GM19468 (cell line): ENCODE measurements around the gene ADK.
"Not testable (repeated sequence)": the region's sequence is repeated elsewhere in the genome, so short reads cannot be mapped to it uniquely, and the experiment has no call there.

Experiments used
- ATAC-seq: cut with Tn5 transposase; IDR thresholded peaks from one replicate; pipeline ENCODE4 v1.9.1; 2021; ENCODE audit warnings: mild to moderate bottlenecking, moderate library complexity, moderate number of reproducible peaks; ENCODE audit not compliant: unreplicated experiment; ENCODE audit errors: extremely low read depth

Gene ADK

DNA sequence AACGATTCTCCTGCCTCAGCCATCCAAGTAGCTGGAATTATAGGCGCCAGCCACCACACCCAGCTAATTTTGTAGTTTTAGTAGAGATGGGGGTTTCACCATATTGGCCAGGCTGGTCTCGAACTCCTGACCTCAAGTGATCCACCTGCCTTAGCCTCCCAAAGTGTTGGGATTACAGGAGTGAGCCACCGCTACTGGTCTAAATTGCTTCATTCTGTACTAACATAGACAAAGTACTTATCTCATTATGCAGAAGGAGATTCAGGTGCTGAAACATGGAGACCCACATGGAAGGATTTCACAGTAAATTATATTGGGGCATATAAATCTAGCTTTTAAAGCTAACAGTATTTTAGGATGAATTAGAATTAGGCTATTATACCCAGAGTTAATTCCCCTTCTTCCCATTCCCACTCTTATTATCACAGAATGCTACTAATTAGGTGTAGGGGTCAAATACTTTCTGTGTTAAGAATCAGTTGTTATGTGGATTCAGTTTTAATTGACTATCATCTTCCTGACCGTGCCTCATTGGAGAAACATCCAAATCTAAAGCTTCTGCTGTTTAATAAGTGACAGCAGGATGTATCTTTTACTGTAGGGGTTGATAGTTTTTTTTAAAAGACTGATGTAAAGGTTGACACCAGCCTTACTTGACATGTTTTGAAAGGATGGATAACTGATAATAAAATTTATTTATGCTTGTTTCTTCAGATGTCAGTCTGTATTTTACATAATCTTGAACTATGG, 27.2 kb downstream of the ADK start:
- no peak for ATAC-seq

DNA sequence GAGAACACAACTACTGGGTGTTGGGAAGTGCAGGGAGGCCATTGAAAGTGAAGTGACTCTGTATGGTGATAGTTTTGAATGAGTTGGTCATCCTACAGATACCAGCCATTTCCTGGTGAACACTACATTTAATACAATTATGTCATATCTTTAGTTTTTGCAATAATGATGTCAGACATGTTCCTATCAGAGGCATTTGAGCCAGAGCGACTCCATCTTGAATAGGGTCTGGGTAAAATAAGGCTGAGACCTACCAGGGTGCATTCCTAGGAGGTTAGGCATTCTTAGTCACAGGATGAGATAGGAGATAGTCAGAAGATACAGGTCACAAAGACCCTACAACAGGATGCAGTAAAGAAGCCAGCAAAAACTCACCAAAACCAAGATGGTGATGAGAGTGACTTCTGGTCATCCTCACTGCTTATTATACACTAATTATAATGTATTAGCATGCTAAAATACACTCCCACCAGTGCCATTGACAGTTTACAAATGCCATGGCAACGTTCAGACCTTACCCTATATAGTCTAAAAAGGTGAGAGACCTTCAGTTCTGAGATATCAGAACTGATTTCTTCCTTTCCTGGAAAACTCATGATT, 28.2 kb downstream of the ADK start:
- ATAC-seq = no peak

DNA sequence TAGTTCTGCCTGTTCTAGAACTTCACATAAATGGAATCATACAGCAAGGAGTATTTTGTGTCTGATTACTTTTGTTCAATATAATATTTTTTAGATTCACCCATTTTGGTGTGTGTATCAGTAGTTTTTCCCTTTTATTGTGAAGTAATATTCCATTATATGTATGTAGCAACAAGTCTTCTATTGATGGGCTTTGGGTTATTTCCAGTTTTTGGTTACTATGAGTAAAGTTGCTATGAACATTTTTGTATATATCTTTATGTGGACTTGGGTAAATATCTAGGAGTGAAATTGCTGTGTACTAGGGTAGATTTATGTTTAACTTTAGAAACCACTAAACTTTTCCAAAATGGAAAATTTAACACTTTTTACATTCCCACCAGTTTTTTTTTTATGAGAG, 35.7 kb downstream of the ADK start:
- ATAC-seq = no peak

DNA sequence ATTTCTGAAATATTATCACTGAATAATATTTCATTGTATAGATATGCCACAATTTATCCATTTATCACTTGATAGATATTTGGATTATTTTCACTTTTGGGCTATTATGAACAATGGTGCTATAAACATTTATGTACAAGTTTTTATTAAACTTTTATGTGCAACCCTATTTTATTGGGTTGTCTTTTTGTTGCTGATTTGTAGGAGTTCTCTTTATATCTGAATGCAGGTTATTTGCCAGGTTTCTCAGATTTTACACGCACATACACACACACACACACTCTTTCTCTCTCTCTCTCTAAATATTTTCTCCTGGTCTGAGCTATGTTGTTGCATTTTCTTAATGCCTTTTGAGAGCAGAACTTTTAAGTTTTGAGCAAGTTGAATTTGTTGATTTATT, 36.2 kb downstream of the ADK start:
- ATAC-seq = no peak

DNA sequence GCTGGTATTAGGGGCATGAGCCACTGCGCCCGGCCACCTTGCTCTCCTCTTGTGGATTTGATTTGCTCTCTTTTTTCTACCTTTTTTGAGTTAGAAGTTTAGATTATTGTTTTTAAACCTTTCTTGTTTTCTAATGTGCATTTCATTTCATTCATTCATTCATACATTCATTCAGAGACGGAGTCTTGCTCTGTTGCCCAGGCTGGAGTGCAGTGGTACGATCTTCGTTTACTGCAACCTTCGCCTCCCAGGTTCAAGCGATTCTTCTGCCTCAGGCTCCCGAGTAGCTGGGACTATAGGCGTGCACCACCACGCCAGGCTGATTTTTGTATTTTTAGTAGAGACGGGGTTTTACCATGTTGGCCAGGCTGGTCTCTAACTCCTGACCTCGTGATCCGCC, 37.6 kb downstream of the ADK start:
- ATAC-seq = not testable (repeated sequence)

DNA sequence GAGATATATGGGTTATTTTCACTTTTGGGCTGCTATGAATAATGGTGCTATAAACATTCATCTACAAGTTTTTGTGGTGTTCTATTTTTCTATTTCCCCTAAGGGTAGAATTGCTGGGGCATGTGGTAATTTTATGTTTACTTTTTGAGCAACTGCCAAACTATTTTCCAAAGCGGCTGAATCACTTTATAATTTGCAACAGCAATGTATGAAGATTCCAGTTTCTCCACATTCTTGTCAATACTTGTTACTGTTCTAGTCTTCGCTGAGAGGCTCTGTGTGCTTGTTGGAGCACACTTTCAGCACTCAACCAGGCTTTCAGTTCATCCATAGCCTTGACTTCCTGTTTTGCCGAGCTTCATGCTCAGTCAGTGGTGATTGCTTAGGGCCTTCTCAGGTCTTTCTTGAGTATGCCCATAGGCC, 39.0 kb downstream of the ADK start:
- ATAC-seq = peak; percentile 75

DNA sequence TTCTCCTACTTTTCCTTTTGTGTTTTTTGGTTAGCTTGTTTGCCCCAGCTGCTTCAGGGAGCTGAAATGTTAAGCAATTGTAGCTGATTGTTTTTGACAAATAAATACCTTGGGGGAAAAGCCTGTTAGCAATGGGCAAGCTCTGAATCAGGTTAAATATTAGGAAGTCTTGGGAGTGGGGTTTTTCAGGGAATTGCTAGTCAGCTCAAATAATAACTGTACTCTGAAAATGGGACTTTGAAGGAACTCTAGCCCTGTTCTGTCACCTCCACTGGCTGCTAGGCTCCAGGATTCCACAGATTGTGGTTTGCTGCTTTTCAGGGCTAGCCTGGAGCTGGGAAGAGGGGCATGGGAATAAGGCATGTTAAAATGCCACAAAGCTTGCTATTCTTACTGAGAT, 39.5 kb downstream of the ADK start:
- no peak for ATAC-seq

DNA sequence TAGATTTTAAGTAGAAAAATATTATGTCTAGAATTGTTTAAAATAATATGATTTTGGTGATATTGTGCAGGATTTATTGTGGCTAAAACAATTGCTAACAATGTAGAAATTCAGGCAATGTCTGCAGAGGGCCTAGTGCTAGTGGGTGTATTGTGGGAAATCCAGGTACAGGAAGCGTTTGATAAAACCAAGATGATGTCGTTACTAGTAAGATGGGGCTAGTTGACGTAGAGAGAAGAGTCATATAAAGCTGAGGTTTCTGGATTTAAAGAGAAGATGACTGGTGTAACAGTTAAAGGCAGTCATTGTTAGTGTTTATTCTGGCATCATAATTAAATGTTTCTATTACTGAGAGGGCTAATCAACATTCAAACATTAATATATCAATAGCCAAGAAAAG, 43.5 kb downstream of the ADK start:
- no peak for ATAC-seq

DNA sequence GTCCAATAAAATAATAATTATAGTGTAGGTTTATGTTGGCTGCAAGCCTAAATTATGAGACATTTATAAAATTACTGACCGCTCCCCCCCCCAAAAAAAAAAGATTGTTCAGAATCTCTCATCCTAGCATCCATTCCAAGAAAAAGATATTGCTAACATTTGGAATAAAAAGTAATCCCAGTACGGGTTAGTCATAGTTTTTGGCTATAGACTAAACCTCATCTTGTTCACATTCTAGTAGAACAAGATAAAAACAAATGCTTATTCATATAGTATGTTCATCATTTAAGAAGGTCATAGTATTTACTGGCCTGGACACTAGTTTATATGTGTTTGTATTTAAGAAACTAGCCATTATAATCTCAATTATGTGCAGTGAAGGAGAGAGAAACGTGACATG, 44.0 kb downstream of the ADK start:
- no peak for ATAC-seq

DNA sequence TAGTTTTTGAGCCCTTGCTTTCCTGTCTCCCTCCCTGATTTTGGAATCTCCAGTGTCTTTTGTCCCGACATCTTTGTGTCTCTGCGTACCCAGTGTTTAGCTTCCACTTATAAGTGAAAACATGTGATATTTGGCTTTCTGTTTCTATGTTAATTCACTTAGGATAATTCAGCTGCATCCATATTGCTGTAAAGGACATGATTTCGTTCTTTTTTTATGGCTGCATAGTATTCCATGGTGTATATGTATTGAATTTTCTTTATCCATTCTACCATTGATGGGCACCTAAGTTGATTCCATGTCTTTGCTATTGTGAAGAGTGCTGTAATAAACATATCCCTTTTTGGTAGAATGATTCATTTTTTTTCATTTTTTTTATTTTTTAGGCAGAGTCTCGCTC, 48.3 kb downstream of the ADK start:
- ATAC-seq = no peak

DNA sequence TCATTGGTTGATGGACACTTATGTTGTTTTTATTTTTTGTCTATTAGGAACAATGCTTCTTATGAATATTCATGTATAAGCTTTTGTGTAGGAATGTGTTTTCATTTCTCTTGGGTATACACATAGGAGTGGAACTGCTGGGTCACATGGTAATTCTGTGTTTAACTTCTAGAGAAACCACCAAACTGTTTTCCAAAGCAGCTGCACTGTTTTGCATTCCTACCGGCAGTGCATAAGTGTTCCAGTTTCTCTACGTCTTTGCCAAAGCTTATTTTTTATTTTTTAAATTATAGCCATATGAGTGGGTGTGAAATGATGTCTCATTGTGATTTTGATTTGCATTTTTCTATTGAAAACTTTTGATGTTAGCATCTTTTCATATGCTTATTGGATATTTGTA, 51.3 kb downstream of the ADK start:
- ATAC-seq = no peak

DNA sequence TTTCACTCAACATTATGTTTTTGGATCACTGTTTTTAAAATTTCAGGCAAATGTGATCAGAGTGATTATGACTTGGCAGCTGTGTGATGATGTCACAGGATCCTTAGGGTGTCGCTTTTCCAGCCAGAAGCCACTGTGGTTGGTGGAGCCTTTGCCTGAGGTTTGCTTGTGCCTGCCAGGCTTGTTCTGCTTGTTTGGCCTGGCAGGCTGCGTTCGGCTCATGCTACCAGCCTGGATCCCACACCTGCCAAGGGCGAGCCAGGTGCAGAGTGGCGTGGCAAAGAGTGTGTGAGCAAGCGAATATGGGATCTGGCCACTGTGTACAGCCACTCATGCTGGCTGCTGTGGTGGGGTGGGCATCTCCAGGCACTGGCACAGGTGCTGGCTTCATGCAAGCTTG, 55.7 kb downstream of the ADK start:
- no peak for ATAC-seq

DNA sequence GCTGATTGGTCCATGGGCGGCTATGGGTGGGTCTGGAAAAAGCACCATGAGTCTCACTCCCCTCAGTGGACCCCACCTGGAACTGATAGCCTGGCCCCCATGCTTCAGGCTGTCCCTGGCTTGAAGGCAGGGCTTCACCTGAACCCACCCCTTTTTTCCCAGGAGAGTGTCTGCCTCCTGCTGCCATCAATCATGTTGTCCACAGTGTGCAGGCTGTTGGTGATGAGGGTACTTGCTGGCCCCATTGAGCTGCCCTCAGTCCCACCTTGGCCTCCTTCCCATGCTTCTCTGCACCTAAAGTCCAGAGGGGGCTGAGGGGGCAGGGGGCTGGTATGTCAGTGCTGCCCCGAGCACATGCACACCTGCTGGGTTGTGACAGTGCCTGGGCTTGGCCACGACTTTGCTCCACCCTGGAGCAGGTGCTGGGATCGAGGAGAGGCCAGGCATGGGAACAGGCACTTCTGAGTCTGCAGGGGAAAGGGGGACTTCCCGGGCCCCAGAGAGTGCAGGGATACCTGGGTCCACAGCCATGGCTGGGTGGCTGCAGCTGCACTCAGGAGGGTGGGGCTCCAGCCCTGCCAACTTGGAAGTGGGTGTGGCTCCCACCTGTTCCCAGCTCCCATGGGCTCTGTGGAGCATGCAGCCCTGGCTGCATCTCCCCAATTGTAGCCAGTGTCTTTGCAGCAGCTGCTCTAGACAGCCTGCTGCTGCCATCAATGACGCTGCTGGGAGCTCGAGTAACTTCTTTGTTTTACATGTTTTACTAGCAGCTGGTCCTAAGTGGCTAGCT, 56.9 kb downstream of the ADK start:
- no peak for ATAC-seq

DNA sequence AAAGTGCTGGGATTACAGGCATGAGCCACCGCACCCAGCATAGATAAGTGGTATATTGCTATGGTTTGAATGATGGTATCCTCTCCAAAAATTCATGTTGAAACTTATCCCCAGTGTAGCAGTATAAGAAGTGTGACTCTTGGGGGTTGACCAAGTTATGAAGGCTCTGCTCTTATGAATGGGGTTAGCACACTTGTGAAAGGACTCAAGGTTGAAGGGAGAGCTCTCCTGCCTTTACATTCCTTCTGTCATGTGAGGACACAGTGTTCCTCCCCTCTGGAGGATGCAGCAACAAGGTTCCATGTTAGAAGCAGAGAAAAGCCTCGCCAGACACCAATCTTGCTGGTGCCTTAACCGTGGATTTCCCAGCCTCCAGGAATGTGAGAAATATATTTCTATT, 58.0 kb downstream of the ADK start:
- ATAC-seq = no peak

DNA sequence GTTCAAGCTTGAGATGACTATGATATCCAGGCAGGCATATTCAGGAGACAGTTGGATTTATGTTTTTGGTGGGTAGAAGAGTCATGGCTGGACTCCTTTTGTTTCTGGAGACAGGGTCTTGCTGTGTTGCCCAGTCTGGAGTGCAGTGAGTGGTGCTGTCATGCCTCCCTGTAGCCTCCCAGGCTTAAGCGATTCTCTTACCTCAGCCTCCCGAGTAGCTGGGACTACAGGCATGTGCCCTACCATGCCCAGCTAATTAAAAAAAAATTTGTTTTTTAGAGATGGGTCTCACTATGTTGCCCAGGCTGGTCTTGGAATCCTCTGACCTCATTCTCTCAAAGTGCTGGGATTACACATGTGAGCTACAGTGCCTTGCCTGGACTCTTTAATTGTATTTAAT, 62.0 kb downstream of the ADK start:
- ATAC-seq = no peak

DNA sequence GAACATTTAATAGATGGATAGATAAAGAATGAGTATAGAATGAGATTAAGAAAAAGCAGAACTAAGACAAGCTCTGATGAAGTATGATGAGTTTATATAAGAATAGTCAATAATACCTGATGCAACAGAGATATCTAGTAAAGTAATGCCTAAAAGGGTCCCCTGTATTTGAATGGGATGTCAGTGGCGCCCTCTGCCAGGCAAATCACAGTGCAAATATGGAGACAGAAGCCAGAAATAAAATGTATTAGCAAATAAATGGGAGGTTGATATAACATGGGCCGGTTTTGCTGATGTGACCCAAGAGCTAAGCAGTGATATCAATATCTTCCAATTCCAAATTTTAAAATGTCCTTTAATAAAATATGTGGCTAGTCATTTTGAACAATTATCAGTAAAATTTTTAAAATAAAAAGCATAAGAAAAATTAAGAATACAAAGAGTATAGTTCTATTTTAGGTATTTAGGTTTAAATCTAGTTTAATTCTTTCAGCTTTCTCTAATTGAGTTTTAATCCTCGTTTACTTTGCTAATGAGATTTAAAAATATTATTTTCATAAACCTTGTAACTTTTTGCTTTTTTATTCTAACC, 62.6 kb downstream of the ADK start:
- ATAC-seq = no peak

DNA sequence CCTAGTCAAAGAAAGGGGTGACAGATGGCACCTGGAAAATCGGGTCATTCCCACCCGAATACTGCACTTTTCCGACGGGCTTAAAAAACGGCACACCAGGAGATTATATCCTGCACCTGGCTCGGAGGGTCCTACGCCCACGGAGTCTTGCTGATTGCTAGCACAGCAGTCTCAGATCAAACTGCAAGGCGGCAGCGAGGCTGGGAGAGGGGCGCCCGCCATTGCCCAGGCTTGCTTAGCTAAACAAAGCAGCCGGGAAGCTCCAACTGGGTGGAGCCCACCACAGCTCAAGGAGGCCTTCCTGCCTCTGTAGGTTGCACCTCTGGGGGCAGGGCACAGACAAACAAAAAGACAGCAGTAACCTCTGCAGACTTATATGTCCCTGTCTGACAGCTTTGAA, 66.1 kb downstream of the ADK start:
- ATAC-seq = not testable (repeated sequence)

DNA sequence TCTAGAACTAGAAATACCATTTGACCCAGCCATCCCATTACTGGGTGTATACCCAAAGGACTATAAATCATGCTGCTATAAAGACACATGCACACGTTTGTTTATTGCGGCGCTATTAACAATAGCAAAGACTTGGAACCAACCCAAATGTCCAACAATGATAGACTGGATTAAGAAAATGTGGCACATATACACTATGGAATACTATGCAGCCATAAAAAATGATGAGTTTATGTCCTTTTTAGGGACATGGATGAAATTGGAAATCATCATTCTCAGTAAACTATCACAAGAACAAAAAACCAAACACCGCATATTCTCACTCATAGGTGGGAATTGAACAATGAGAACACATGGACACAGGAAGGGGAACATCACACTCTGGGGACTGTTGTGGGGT, 71.4 kb downstream of the ADK start:
- ATAC-seq = not testable (repeated sequence)

DNA sequence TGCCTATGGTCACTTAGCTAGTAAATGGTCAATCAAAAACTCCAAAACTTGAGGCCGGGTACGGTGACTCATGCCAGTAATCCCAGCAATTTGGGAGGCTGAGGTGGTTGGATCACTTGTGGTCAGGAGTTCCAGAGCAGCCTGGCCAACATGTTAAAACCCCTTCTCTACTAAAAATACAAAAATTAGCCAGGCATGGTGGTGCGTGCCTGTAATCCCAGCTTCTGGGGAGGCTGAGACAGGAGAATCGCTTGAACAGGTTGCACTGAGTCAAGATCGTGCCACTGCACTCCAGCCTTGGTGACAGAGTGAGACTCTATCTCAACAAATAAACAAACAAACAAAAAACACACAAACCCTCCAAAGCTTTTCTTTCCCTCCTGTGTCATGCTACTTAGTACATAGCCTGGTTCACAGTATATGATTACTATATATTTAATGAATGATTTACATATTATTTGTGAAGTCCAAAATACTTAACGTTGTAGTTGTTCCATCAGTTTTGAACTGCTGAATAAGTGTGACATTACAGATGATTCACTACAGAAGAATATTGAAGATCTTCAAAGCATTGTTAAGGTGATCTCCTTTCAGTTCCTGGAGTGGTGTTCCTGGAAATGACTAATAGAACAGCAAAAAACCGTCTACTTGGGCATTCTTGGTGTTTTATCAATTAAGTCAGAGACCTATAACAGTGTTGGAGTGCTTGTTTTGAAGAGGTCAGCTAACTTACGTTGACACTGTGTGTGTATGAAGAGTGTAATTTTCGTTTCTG, 72.9 kb downstream of the ADK start:
- ATAC-seq = no peak

DNA sequence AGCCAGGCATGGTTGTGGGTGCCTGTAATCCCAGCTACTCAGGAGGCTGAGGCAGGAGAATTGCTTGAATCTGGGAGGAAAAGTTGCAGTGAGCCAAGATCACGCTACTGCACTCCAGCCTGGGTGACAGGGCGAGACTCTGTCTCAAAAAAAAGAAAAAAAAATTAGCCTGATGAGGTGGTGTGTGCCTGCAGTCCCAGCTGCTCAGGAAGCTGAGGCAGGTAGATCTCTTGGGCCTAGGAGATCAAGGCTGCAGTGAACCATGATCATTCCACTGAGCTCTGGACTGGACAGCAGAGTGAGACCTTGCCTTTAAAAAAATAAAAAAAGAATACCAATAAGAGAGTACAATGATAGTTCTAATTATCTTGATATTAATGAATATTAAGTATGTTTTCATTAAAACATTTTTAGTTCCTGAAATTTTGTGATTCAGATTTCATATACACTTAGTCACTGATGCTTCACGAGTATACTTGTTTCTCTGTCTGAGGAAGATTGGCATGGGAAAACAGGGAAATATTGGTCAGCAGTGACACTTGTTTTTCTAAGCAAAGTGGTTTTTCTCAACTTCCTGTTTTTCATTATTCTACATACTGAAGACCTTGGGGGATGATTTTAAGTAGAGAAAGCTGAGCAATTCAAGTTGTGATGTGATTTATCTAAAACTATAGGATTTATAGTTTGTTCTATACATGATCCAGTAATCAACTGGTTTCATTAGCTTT, 76.8 kb downstream of the ADK start:
- ATAC-seq = no peak
